Ovary (tissue), 9 donors: ENCODE data around the gene EYA4. TPM values are rescaled to one million over a fixed set of nuclear protein-coding genes. Genes with fewer than 3 reads are reported as not detected.

Source experiments
- DNase-seq, 5 donors: peaks; one replicate each; pipeline ENCODE4 v3.0.0-alpha.2; 2019 to 2020
- H3K27ac ChIP-seq, 2 donors: fragments of 200-600 bp; one replicate each; pipeline versions ENCODE4 v1.5.1 to v1.8.0; 2019 to 2022
- H3K27me3 ChIP-seq: fragments of 200-600 bp; one replicate; pipeline ENCODE4 v1.8.0; 2022
- H3K36me3 ChIP-seq: fragments of 200-600 bp; sonication (generic); one replicate; pipeline ENCODE4 v1.5.1; 2019
- H3K4me1 ChIP-seq: one replicate; pipeline ENCODE4 v1.8.1; 2013; ENCODE audit warnings: mild to moderate bottlenecking, moderate library complexity; ENCODE audit not compliant: insufficient read depth
- H3K4me3 ChIP-seq: fragments of 200-600 bp; sonication (generic); one replicate; pipeline ENCODE4 v1.5.1; 2017
- H3K9me3 ChIP-seq, 2 donors: fragments of 200-600 bp in 1 of 2; sonication (generic) in 1 of 2; one replicate each; pipeline versions ENCODE4 v1.5.1 to v1.8.1; 2013 to 2019; ENCODE audit warnings: mild to moderate bottlenecking in 1 of 2, moderate library complexity in 1 of 2
- CTCF ChIP-seq, 3 donors: fragments of 450-650 bp in 2 of 3; fragments of 200-600 bp in 1 of 3; IDR thresholded peaks; one replicate each; pipeline versions ENCODE4 v1.5.1 to v1.8.0; 2016 to 2022; ENCODE audit warnings: antibody characterized with exemption in 3 of 3, mild to moderate bottlenecking in 1 of 3
- EP300 ChIP-seq: sonication (generic); formaldehyde crosslinking; IDR thresholded peaks from one replicate; pipeline ENCODE4 v1.6.1; 2017; ENCODE audit warnings: antibody characterized with exemption
- POLR2A ChIP-seq: fragments of 450-650 bp; IDR thresholded peaks from one replicate; pipeline ENCODE4 v1.6.1; 2017; ENCODE audit warnings: antibody characterized with exemption, mild to moderate bottlenecking, moderate library complexity
- WGBS, 3 donors: extraction: QIAGEN DNeasy Blood & Tissue Kit in 1 of 3; methylation state at CpG; one replicate each; pipeline versions ENCODE4 v1.1.5 to v1.1.7; 2013 to 2017; 5-methylcytosine and 5-hydroxymethylcytosine counted together
- intact Hi-C, 4 donors: fragments of 100-400 bp; cut with DNase I; formaldehyde crosslinking; loops; one replicate each; pipeline versions ENCODE4 v1.11.0 to v1.15.1; 2022 to 2023
- polyA plus RNA-seq, 2 donors: library from polyadenylated mRNA; stranded (reverse); fragments of 200-250 nt in 1 of 2; fragments of 350-450 nt in 1 of 2; fragmentation: Illumina TruSeq in 1 of 2; extraction: RNeasy Lipid Tissue Mini Kit (QIAGEN cat#74804) in 1 of 2; gene quantifications; one replicate each; pipeline ENCODE4 v1.2.3, GENCODE V29; 2013 to 2014
- total RNA-seq, 7 donors: library from RNA; depleted of rRNA in 2 of 7; stranded (reverse); fragments of >200 nt in 2 of 7; fragmentation: NEBNext Ultra II Directional in 3 of 7; extraction: Animal tissue kit (Norgen Biotek cat#: 25700) in 3 of 7; gene quantifications; one replicate each; pipeline versions ENCODE4 v1.1.0 to v1.2.4, GENCODE V29; 2016 to 2023
- donor health status: DM: no; HTN: no; CAD: no; lungs with moderate emphysema.
- donor health status: DM: no; HTN: no; CAD: no.
- donor health status: Bipolar disorder and iron deficiency.
- donor health status: DM: yes; HTN: yes; CAD: no.
- donor health status: DM: no; HTN: no; CAD: no.
- donor health status: DM: yes; HTN: yes; CAD: no.

EYA4 gene
- total and polyA plus RNA-seq, 9 donors, result 0.08 to 17.8 (median 2.0) TPM

- H3K27me3 ChIP-seq, result no peaks in the 10 kb centered on the region
- WGBS, 3 donors, result 59 to 72% (median 62%) methylated on average over 3 of the region's 3 CpGs
- intact Hi-C loops, result no loop called here
- H3K36me3 ChIP-seq, result no peaks in the 10 kb centered on the region
- DNase-seq, result no peak
- TF ChIP-seq EP300 (no peak), CTCF (IDR thresholded peaks at IDR 0.05) (no peak), POLR2A (no peak)
- H3K4me3 ChIP-seq, result no peak overlapping the region
- H3K27ac ChIP-seq, result no peak overlapping the region
- H3K4me1 ChIP-seq, result no peaks in the 10 kb centered on the region
- H3K9me3 ChIP-seq, result no peaks in the 10 kb centered on the region
Observed at GRCh38 chr6:133298335-133298734, 57.2 kb downstream of the EYA4 start.

- H3K4me3 ChIP-seq, result no peak overlapping the region
- no peaks in the 10 kb centered on the region for H3K9me3 ChIP-seq
- no peak overlapping the region for H3K27ac ChIP-seq
- no peaks in the 10 kb centered on the region for H3K27me3 ChIP-seq
- H3K36me3 ChIP-seq, result no peaks in the 10 kb centered on the region
- TF ChIP-seq POLR2A (no peak), EP300 (no peak), CTCF (IDR thresholded peaks at IDR 0.05) (no peak)
- intact Hi-C loops, result no loop called here
- DNase-seq, result no peak
- 72 to 76% (median 72%) methylated on average over 4 of the region's 4 CpGs for WGBS, 3 donors
- no peaks in the 10 kb centered on the region for H3K4me1 ChIP-seq
Observed at GRCh38 chr6:133298801-133299200, 57.6 kb downstream of the EYA4 start.

GRCh38 chr6:133300896-133301295, 59.7 kb downstream of the EYA4 start:
- Histone ChIP-seq H3K4me3 (no peak overlapping the region), H3K27ac (no peak overlapping the region), H3K36me3 (no peaks in the 10 kb centered on the region), H3K9me3 (no peaks in the 10 kb centered on the region), H3K4me1 (no peaks in the 10 kb centered on the region), H3K27me3 (no peaks in the 10 kb centered on the region)
- no peak for TF ChIP-seq CTCF (IDR thresholded peaks at IDR 0.05)
- TF ChIP-seq EP300, result no peak
- TF ChIP-seq POLR2A, result no peak
- DNase-seq, result no peak
- intact Hi-C loops, result no loop called here
- WGBS, 3 donors, result 74 to 82% (median 79%) methylated on average over 3 of the region's 3 CpGs

GRCh38 chr6:133301835-133302234, 60.7 kb downstream of the EYA4 start:
- TF ChIP-seq CTCF (IDR thresholded peaks at IDR 0.05), result no peak
- TF ChIP-seq POLR2A, result no peak
- no peak for TF ChIP-seq EP300
- WGBS, 3 donors, result 75 to 85% (median 78%) methylated on average over 5 of the region's 5 CpGs

GRCh38 chr6:133306931-133307330, 65.8 kb downstream of the EYA4 start:
- H3K27ac ChIP-seq, result no peak overlapping the region
- TF ChIP-seq POLR2A (no peak), CTCF (IDR thresholded peaks at IDR 0.05) (no peak), EP300 (no peak)
- H3K4me1 ChIP-seq, result no peaks in the 10 kb centered on the region
- 43 to 46% (median 44%) methylated on average over 5 of the region's 5 CpGs for WGBS, 3 donors
- no peak overlapping the region for H3K4me3 ChIP-seq
- no peaks in the 10 kb centered on the region for H3K36me3 ChIP-seq
- no peaks in the 10 kb centered on the region for H3K27me3 ChIP-seq
- DNase-seq, result no peak
- no peaks in the 10 kb centered on the region for H3K9me3 ChIP-seq
- intact Hi-C loops, result no loop called here

More at GRCh38 chr6:133301835-133302234, 60.7 kb downstream of the EYA4 start:
- DNase-seq, result no peak
- intact Hi-C loops, result no loop called here
- no peak overlapping the region for H3K27ac ChIP-seq
- H3K36me3 ChIP-seq, result no peaks in the 10 kb centered on the region
- no peak overlapping the region for H3K4me3 ChIP-seq
- H3K4me1 ChIP-seq, result no peaks in the 10 kb centered on the region
- H3K9me3 ChIP-seq, result no peaks in the 10 kb centered on the region
- H3K27me3 ChIP-seq, result no peaks in the 10 kb centered on the region
